PC-9 (cell line): ENCODE measurements around the gene ATP6V0E1. TPM values are rescaled to one million over a fixed set of nuclear protein-coding genes. Genes with fewer than 3 reads are reported as not detected.
"Not testable (repeated sequence)": the region's sequence is repeated elsewhere in the genome, so short reads cannot be mapped to it uniquely, and the experiment has no call there.

Experiments used
- BruUV-seq: library from RNA; stranded (reverse); fragments of 400-500 nt; replicated peaks from 2 replicates; lab custom pipeline; 2021; lab: Mats Ljungman, UMichigan
- CTCF ChIA-PET: fragments of 300-600 bp; sonication (Branson Sonifier 250); formaldehyde crosslinking; loops from one replicate; lab custom pipeline; 2022; ENCODE audit warnings: antibody characterized with exemption; lab: Charles Lee
- POLR2A ChIA-PET: fragments of 300-600 bp; sonication (Branson Sonifier 250); formaldehyde crosslinking; loops from one replicate; lab custom pipeline; 2022; ENCODE audit warnings: antibody characterized with exemption; ENCODE audit not compliant: unreplicated experiment; lab: Charles Lee
- DNase-seq, 2 experiments: peaks; one replicate each; pipeline versions ENCODE4 v3.0.0 to v3.0.0-alpha.2; 2015 to 2022; ENCODE audit warnings: mixed read lengths in 1 of 2
- H2AFZ ChIP-seq: fragments of 200-600 bp; sonication (generic); 2 replicates; pipeline ENCODE4 v1.8.1; 2017; ENCODE audit warnings: antibody characterized with exemption
- H3F3A ChIP-seq: fragments of 200-600 bp; sonication (generic); 2 replicates; pipeline ENCODE4 v1.8.1; 2017; ENCODE audit warnings: antibody characterized with exemption, mild to moderate bottlenecking, low read depth; ENCODE audit not compliant: insufficient read depth
- H3K27ac ChIP-seq: fragments of 200-600 bp; sonication (generic); 2 replicates; pipeline ENCODE4 v1.6.1; 2016; ENCODE audit warnings: mixed run types
- H3K27me3 ChIP-seq: fragments of 200-600 bp; sonication (generic); 2 replicates; pipeline ENCODE4 v1.6.1; 2016; ENCODE audit warnings: low read depth, mixed run types; ENCODE audit not compliant: insufficient read depth
- H3K36me3 ChIP-seq: fragments of 200-600 bp; sonication (generic); 2 replicates; pipeline ENCODE4 v1.6.1; 2016; ENCODE audit warnings: low read depth, mixed run types
- H3K4me1 ChIP-seq: fragments of 200-600 bp; sonication (generic); replicated peaks from 2 replicates; pipeline ENCODE4 v1.6.1; 2016; ENCODE audit warnings: mixed run types; ENCODE audit not compliant: insufficient read depth
- H3K4me2 ChIP-seq: fragments of 200-600 bp; sonication (generic); 2 replicates; pipeline ENCODE4 v1.6.1; 2017; ENCODE audit warnings: mixed run types
- H3K4me3 ChIP-seq: fragments of 200-600 bp; sonication (generic); 2 replicates; pipeline ENCODE4 v1.6.1; 2016; ENCODE audit warnings: mixed run types
- H3K79me2 ChIP-seq: fragments of 200-600 bp; sonication (generic); 2 replicates; pipeline ENCODE4 v1.6.1; 2017; ENCODE audit warnings: low read depth, mixed run types
- H3K9me2 ChIP-seq: fragments of 200-600 bp; sonication (generic); 2 replicates; pipeline ENCODE4 v1.8.1; 2017; ENCODE audit warnings: mild to moderate bottlenecking; ENCODE audit not compliant: insufficient read depth
- H3K9me3 ChIP-seq: fragments of 200-600 bp; sonication (generic); 2 replicates; pipeline ENCODE4 v1.8.1; 2016; ENCODE audit warnings: low read depth; ENCODE audit not compliant: insufficient read depth
- H4K20me1 ChIP-seq: fragments of 200-600 bp; sonication (generic); 2 replicates; pipeline ENCODE4 v1.8.1; 2017; ENCODE audit not compliant: insufficient read depth
- CTCF ChIP-seq: fragments of 200-600 bp; sonication (generic); conservative IDR thresholded peaks from 2 replicates; pipeline ENCODE4 v1.6.1; 2017; ENCODE audit warnings: mixed run types, antibody characterized with exemption, mild to moderate bottlenecking, moderate library complexity
- EZH2 ChIP-seq: fragments of 200-600 bp; sonication (generic); IDR thresholded peaks from 2 replicates; pipeline ENCODE4 v1.8.0; 2017; ENCODE audit warnings: antibody characterized with exemption, low read depth
- intact Hi-C: fragments of 100-400 bp; cut with micrococcal nuclease; formaldehyde crosslinking; loops from one replicate; pipeline ENCODE4 v1.10.0; 2022; ENCODE audit not compliant: unreplicated experiment
- total RNA-seq: library from RNA; stranded (reverse); gene quantifications from 2 replicates; pipeline ENCODE4 v1.2.3, GENCODE V29; 2021

The ATP6V0E1 gene
- total RNA-seq, 1 experiment from 2014 or later = 251 TPM

- TF ChIP-seq EZH2 = no peak
- TF ChIP-seq CTCF = no peak
- Histone ChIP-seq H3K4me3 (no peak overlapping the region), H3K4me1 (no peaks in the 10 kb centered on the region), H3K79me2 (no peaks in the 10 kb centered on the region), H3K27me3 (no peaks in the 10 kb centered on the region), H4K20me1 (no peaks in the 10 kb centered on the region), H3F3A (no peaks in the 10 kb centered on the region), H3K9me2 (no peaks in the 10 kb centered on the region), H3K27ac (no peak overlapping the region), H2AFZ (no peak overlapping the region), H3K9me3 (no peaks in the 10 kb centered on the region), H3K36me3 (no peaks in the 10 kb centered on the region), H3K4me2 (no peak overlapping the region)
- BruUV-seq = no TSS peak
- ChIA-PET CTCF (no interaction called here), POLR2A (no interaction called here)
- intact Hi-C loops = no loop called here
- DNase-seq = no peak
These were observed 59.2 kb downstream of the ATP6V0E1 start for GRCh38 chr5:173042763-173043107.

GRCh38 chr5:173045474-173045873 is 61.9 kb downstream of the ATP6V0E1 start:
- no peaks in the 10 kb centered on the region for H3F3A ChIP-seq
- no peaks in the 10 kb centered on the region for H3K9me2 ChIP-seq
- TF ChIP-seq EZH2 = no peak
- no peaks in the 10 kb centered on the region for H3K4me1 ChIP-seq
- H3K36me3 ChIP-seq = no peaks in the 10 kb centered on the region
- DNase-seq = no peak
- no TSS peak for BruUV-seq
- no peaks in the 10 kb centered on the region for H3K9me3 ChIP-seq
- H3K27ac ChIP-seq = no peak overlapping the region
- POLR2A ChIA-PET = interaction anchor here (0.6 kb wide), 1 partner anchor 275 kb away, joined by 3 read pairs; no protein-coding TSS in a partner anchor
- intact Hi-C loops = no loop called here
- CTCF ChIA-PET = no interaction called here
- no peak overlapping the region for H3K4me2 ChIP-seq
- H3K27me3 ChIP-seq = no peaks in the 10 kb centered on the region
- H3K4me3 ChIP-seq = no peak overlapping the region
- H4K20me1 ChIP-seq = no peaks in the 10 kb centered on the region
- no peaks in the 10 kb centered on the region for H3K79me2 ChIP-seq
- H2AFZ ChIP-seq = no peak overlapping the region

GRCh38 chr5:173047096-173047837 is 63.7 kb downstream of the ATP6V0E1 start:
- intact Hi-C loops, BruUV-seq: not testable (repeated sequence)

GRCh38 chr5:173047838-173048105 is 64.2 kb downstream of the ATP6V0E1 start:
- Histone ChIP-seq H3K27ac (no peak overlapping the region), H3K4me3 (no peak overlapping the region), H3K9me3 (no peaks in the 10 kb centered on the region), H3K36me3 (no peaks in the 10 kb centered on the region), H4K20me1 (no peaks in the 10 kb centered on the region), H3K4me1 (peaks cover 12% of the 10 kb centered on the region), H3K27me3 (no peaks in the 10 kb centered on the region), H3K79me2 (no peaks in the 10 kb centered on the region), H3K4me2 (no peak overlapping the region), H3K9me2 (no peaks in the 10 kb centered on the region), H2AFZ (no peak overlapping the region), H3F3A (no peaks in the 10 kb centered on the region; the same call in 1 of the 2 replicates)
- ChIA-PET POLR2A (no interaction called here), CTCF (no interaction called here)
- no peak for TF ChIP-seq EZH2
- no peak for TF ChIP-seq CTCF
- intact Hi-C loops = no loop called here
- no TSS peak for BruUV-seq
- no peak for DNase-seq

More at GRCh38 chr5:173047096-173047837, 63.7 kb downstream of the ATP6V0E1 start:
- POLR2A ChIA-PET, H3K9me3 ChIP-seq, H3F3A ChIP-seq, H3K79me2 ChIP-seq, H3K36me3 ChIP-seq, DNase-seq, H4K20me1 ChIP-seq, H2AFZ ChIP-seq, CTCF ChIA-PET, H3K9me2 ChIP-seq, H3K27me3 ChIP-seq, H3K4me2 ChIP-seq, H3K27ac ChIP-seq, H3K4me3 ChIP-seq: not testable (repeated sequence)
- H3K4me1 ChIP-seq = peaks cover 11% of the 10 kb centered on the region
